GM18502 (cell line): ENCODE data around the gene GRB2.

Experiments used
- ATAC-seq: cut with Tn5 transposase; IDR thresholded peaks from one replicate; pipeline ENCODE4 v1.9.1; 2021; ENCODE audit warnings: mild to moderate bottlenecking; ENCODE audit not compliant: unreplicated experiment, poor library complexity

The GRB2 gene

DNA sequence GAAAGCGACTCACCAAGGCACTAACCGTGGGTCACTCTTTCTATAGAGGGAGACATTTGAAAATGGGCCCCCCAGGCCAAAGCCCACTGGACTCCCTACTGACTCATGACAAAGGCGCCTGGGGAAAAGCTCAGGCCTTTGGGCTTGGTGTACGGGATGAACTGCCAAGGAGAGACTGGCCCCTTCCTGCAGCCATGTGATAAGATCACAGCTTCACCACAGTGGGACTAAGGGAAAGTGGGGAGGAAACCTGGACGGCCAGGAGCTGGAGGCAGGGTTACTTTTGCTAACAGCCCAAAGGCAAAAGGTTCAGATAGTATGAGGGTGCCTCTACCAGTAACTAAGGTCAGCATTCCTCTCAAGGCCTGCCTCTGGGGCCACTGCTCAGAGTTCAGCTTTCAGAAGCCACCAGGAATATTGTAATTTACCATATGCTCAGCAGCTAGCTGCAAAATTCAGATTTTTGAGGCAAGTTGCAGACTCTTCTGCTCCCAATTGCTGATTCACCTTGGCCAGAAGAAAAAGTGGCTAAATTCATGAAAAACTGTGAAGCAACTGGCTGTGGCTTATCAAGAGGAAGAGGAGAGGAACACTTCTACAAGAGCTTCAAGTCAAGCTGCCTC is 79.1 kb downstream of the GRB2 start:
- ATAC-seq = no peak

DNA sequence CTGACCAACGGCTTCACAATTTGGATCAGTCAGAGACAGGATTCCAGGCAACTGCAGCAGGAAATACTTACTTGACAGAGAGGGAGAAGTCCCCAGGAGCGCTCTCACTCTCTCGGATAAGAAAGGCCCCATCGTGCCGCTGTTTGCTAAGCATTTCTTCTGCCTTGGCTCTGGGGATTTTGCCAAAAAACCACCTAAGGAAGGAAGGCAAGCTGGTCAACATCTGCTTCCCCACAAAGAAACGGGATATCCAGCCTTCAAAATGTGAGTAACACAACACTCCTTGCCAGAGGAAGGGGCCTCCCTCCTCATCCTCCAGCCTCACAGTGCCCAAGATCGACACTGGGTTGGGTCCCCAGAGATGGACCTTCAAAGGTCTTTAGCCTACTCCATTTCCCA is 79.7 kb downstream of the GRB2 start:
- no peak for ATAC-seq

DNA sequence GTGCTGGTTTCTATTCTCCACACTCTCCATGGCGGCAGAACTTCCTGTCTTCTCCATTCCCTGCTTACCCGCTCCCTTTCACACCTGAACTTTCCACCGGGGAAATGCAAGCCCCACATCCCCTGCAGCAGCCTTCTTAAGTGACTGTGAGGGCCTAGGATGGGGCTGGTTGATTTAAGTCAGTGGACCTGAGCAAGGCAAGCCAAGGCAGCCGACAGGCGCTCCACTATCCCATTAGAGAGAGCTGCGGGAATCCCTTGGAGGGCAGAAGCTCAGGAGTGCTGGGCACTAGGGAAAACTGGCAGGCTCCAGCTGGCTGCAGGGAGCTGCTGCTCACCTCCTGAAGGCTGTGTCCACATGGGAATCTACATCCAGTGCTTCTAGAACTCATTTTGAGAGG is 80.1 kb downstream of the GRB2 start:
- no peak for ATAC-seq

DNA sequence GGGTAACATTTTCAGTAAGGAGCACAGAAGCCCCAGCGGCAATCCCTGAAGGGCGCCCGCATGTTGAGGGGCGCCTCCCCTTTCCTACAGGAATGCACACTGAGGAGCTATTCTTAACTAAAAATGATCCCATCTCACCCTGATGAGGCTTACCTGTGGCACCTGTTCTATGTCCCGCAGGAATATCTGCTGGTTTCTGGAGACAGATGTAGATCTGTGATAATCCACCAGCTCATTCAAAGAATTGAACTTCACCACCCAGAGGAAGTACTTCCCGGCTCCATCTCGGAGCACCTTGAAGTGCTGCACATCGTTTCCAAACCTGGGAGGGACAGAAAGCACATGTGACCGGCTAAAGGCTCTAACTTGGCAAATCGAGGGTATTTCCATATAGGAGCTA is 84.0 kb downstream of the GRB2 start:
- no peak for ATAC-seq

DNA sequence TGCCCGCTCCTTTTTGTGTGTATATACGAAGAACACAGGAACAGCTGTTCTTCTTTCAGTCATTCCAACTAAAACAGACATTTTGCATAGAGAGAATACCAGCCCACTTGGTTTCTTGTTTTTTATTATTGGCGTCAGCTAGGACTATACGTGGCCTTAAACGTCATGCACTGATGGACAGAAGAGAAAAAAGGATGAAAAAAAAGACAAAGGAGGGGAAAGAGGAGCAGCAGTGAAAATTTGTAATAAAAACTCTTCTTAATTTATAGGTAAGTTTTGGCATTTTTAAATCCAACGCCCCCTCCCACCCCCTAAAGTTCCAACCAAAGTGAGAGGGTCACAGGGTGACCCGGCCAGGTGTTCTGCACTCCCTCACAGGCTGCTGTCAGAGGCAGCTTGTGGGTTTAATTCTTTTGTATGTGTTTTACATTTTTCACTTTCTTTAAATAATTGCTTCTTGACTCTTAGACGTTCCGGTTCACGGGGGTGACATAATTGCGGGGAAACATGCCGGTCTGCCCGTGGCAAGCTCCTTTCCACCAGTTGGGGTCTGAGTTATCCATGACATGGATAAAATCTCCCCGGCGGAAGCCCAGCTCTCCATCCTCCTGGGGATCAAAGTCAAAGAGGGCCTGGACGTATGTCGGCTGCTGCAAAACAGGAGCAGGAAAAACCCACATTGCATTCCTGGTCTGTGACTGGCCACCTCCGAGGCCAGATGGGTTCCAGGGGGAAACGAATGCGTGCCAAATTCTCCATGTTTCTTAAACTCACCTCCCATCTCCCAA is 85.4 kb downstream of the GRB2 start:
- ATAC-seq = peak; percentile 53

DNA sequence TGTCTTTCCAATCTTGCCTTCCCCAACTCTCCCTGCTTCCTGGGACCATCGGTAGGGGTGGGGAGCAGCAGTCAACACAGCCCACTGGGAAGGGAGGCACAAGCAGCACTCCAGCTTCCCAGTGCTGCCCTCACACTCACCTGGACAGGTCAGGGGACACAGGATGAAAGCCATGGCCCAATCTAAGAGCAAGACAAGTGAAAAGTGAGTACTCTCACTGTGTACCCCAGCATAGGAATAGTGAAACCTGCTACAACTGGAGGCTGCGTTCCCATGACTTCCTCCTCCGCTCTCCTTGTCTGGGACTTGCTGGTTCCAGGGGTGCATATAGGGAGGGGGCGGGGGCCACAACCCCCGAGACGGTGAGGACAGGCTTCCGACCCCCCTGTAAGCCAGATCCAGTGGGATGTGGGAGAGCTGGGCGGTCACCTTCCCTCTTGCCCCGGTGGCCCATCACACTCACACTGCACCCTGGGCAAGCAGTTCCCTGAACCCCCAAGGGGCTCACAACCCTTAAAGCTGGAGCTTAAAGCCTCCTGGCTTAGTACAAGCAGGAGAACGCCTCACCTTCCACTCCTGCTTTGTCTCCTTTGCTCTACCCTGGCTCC is 86.8 kb downstream of the GRB2 start:
- ATAC-seq = no peak

DNA sequence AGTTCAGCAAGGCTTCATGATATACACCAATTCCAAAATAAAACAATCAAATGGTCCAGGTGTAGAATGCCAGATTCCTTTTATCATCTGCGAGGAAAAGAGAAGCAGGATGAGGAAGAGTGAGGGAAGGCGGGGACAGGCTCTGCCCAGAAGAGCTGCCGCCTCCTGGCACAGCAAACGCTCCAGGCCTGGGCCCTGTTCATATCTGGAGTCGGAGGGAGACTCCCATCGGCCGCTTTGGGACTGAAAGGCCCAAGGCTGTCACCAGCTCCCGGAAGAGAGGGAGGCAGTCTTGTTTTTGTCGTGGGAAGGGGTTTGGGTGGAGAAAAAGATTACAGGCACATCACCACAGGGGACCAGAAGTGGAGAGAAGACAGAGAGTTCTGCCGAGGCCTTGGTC is 87.3 kb downstream of the GRB2 start:
- no peak for ATAC-seq

DNA sequence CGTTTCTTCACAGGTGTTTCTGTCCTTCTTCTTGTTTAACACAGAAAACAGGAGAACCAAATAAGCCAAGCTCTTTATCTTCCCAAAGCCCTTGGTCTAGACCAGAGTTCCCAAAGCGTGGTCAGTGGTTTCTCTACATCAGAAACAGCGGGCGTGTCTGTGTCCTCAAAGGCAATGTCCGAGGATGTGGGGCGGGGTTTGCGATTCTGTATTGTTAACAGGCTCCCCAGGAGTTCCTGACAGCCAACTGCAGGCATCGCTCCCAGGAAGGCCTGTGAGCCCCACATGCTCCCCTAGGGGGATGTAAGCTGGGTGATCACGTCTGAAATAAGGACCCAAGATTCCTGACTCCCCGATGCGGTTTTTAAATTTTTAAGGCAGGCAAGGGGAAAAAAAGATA is 87.8 kb downstream of the GRB2 start:
- ATAC-seq = no peak

DNA sequence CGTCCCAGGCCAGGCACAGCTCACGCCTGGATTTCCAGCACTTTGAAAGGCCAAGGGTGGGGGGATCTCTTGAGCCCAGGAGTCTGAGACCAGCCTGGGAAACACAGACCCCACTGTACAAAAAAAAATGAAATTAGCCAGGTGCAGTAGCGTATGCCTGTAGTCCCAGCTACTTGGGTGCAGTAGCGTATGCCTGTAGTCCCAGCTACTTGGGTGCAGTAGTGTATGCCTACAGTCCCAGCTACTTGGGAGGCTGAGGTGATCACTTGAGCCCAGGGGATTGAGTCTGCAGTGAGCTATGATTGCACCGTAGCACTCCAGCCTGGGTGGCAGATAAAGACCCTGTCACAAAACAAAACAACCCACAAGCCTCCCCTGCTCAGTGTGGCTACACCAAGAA is 89.2 kb downstream of the GRB2 start:
- ATAC-seq = no peak

DNA sequence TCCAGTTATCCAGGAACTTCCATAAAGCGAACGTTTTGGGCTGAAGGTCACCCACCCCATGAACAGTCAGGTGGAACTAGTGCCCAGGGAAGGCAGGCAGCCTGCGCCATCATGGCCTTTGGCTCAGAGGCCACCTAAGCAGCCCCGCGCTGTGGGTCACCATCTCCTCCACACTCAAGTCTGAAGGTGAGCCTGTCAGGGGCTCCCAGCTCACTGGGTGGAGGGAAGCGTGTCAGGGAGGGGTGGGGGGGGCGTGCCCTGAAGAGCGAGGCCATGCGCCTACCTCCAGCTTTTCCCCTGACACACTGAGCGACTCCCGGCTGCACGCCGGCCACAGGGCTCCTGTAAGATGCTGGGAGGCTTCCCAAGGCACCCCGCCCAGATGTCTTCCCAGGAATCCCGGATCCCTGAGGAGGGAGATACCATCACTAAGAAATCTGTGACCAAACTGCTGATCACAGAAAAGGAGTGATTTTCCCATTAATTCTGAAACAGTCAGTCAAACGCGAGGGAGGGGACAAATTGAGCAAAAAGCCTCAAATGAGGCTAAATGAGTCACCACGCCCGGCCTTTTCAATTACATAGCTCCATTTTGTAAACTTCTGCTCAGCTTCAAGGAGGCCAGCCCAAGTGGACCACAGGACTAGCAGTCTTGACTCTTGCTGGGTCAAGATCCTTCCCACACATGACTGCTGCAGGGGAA is 89.8 kb downstream of the GRB2 start:
- ATAC-seq = no peak

DNA sequence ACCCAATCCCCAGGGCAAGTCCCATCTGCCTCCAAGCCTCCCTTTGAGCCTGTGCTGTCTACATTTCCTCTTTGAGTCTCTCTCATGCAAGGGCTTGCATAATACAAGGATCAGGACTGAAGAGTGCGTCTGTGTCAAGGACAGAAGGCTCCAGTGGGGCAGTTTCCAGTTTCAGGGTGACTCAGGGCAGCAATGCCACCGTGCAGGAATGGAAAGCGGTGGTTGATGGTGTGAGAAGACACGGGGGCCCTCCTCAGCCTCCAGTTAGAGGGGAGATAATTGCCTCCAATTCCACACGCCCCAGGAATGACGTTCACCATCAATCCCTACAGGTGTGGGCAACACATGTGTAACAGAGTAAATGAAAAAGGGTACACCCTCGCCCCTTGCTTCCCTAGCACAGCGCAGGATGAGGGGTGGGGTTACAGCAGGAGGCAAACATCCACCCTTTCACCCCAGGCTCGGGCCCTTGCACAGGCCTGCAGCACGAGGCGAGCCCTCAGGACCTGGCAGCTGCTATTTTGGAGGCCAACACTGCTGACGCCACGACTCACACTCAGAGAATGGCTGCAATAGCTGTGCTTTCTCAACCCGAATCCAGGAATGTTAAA is 91.4 kb downstream of the GRB2 start:
- peak; percentile 66 for ATAC-seq

DNA sequence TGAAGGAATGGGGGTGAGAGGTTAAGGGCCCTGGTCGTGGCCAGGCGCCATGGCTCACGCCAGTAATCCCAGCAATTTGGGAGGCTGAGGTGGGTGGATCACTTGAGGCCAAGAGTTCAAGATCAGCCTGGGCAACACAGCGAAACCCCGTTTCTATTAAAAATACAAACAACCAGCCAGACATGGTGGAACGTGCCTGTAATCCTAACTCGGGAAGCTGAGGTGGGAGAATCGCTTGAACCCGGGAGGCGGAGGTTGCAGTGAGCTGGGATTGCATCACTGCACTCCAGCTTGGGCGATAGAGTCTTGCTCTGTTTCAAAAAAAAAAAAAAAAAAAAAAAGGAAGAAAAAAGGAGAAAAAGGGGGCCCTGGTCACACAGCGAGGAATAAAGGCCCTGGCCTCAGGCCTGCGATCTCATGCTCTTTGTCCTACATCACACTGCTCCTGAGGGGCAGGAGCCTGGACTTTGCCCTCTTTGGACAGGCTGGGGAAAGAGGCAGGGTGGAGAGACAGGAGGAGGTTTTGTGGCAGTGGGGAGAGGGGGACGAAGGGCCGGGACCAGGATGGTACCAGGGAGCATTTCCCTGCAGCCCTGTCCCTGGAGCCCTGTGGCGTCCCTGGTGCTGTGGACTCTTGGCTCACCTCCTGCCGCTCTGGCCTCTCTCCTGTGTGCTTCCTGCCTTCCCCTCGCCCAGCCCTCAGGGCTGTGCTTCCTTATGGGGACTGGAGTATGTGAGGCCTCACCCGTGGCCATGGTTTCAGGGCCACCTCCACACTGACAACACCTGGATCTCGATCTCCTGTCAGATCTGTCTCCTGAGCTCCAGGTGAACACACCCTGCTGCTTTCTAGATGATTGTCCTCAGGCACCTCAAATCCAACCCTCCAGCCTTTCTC is 96.5 kb downstream of the GRB2 start:
- ATAC-seq = no peak

DNA sequence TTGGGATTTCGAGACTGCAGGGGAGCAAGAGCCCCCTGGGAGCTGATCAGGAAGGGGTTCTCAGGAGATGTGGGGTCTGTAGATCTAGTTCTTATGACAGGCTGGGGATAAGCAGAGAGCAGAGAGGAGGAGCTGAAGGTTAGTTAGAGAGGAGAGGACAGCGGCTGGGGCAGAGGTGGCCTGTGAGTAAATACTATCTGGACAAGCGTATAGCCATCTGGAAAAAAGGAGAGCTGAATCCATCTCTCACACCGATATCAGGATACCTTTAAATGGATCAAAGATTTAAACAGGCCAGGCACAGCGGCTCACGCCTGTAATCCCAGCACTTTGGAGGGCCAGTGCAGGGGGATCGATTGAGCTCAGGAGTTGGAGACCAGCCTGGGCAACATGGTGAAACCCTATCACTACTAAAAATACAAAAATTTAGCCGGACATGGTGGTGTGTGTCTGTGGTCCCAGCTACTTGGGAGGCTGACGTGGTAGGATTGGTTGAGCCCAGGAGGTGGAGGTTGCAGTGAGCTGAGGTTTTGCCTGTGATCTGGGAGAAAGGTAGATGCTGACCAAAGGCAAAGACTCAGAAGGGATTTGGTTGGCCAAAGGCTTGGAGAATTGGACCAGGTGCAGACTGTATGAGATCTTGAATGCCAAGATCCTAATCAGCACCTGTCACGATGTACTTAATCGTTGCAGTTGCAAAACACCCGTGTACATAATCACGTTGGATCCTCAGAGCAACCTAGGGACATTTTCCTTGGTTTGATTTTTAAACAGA is 97.3 kb downstream of the GRB2 start:
- no peak for ATAC-seq

DNA sequence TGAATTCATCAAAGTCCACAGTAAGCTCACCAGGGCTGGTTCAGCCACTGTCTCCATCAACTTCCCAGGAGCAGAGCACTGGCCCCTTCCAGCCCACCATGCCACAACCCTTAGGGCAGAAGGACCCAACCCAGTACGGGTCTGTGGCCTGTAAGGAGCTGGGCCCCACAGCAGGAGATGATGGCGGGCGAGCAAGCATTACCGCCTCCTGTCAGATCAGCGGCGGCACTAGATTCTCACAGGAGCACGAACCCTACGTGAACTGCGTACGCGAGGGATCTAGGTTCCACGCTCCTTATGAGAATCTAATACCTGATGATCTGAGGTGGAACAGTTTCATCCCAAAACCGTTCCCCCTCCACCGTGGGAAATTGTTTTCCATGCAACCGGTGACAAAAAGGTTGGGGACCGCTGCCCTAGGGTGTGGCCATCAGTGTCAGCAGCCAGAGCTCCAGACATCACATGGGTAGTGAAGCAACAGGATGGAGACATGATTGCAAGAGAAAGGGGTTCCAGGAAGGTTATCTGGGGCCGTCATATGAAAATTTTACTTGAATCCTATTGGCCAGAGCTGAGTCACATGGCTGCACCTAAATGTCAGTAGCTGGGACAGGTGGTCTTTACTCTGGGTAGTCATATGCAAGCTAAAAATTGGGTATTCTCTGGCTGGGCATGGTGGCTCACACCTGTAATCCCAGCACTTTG is 103.8 kb downstream of the GRB2 start:
- no peak for ATAC-seq

DNA sequence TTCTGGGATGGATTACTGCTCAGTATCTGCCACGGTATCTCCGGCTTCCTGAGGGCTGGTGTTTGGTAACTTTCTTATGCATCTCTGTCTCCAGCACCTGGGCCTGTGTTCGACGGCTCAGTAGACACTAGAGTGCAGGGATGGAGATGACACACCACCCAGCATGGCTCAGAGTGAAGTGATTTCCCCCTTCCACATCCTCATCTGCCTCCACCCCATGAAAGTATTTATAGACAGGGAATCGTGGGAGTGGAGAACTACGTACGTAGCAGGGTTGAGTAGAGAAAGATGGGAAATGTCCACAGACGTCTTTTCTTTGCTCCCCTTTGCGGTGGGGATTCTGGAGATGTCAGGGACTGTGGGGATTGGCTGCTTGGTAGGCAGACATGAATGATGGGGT is 104.4 kb downstream of the GRB2 start:
- ATAC-seq = no peak

DNA sequence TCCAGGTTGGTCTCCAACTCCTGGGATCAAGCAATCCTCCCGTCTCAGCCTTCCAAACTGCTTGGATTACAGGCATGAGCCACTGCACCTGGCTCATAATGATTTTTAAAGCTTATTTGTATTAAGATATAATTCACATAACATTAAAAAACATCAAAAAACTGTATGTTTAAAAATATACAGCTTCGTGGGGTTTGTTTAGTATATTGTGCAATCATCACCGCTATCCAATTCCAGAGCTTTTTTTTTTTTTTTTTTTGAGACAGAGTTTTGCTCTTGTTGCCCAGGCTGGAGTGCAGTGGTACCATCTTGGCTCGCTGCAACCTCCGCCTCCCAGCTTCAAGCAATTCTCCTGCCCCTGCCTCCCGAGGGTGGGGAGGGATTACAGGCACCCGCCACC is 105.2 kb downstream of the GRB2 start:
- ATAC-seq = no peak

DNA sequence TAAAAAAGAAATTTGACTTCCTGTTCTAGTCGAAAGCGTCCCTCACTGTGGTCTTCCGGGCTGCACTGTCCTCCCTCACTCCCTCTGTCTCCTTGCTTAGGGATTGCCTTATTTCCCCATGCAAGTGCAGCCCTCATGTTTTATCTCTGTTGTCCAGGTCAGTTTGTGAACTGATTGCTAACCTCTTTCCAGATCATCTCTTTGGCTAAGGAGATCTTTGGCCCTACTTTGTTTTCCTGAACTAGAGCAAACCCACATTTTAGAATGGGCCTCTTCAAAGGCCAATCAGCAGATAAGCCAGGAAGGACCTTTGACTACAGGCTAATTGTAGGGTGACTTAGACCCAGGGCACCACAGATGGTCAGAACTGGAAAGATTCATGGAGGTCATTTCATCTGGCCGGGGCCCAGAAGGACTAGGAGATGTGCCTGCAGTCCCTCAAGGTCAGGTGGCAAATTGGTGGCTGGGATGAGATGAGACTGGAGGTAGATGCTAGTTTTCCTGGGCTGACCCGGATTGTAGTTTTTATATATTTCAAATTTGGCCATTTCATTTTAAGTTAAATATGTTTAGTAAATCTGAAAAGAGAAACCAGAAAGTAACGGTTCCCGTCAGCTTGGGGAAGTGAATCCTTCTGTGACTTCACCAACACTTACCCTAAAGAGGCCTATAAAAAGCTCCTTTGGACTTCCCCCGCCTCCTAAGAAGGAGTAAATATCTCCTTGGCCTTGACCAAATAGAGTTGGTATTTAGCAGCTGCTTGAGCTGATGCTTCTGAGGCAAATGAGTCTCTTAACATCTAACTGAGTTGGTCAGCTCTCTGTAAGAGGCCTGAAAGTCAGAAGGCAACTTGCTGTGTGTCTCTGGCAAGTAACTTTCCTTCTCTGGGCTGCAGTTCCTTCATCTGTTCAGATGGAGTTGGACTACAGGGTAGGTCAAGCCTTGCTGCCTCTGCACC is 110.0 kb downstream of the GRB2 start:
- ATAC-seq = peak; percentile 63
